Right lobe of liver (tissue), 6 donors: ENCODE data around the gene USP7. TPM values are rescaled to one million over a fixed set of nuclear protein-coding genes. Genes with fewer than 3 reads are reported as not detected.

Experiments
- ATAC-seq, 4 donors: fragments of 200-7000 bp; cut with Tn5 transposase; one replicate each; pipeline ENCODE4 v1.9.1; 2020; ENCODE audit warnings: mild to moderate bottlenecking in 4 of 4, moderate library complexity in 4 of 4
- DNase-seq, 3 donors: peaks; one replicate each; pipeline ENCODE4 v3.0.0-alpha.2; 2020
- H3K27ac ChIP-seq, 3 donors: fragments of 200-600 bp; one replicate each; pipeline ENCODE4 v1.8.0; 2022
- H3K27me3 ChIP-seq, 2 donors: fragments of 200-600 bp; one replicate each; pipeline ENCODE4 v1.8.0; 2022
- H3K36me3 ChIP-seq, 4 donors: fragments of 200-600 bp; sonication (generic) in 1 of 4; one replicate each; pipeline versions ENCODE4 v1.5.1 to v1.8.0; 2017 to 2022; ENCODE audit warnings: control low read depth in 1 of 4
- H3K4me1 ChIP-seq, 4 donors: fragments of 200-600 bp; sonication (generic) in 1 of 4; one replicate each; pipeline versions ENCODE4 v1.5.1 to v1.8.0; 2017 to 2022; ENCODE audit warnings: control low read depth in 1 of 4
- H3K4me3 ChIP-seq, 3 donors: fragments of 200-600 bp; one replicate each; pipeline ENCODE4 v1.8.0; 2022
- H3K9me3 ChIP-seq, 4 donors: fragments of 200-600 bp; sonication (generic) in 1 of 4; one replicate each; pipeline versions ENCODE4 v1.5.1 to v1.8.0; 2017 to 2022; ENCODE audit warnings: control low read depth in 1 of 4
- CTCF ChIP-seq, 4 donors: fragments of 200-600 bp in 3 of 4; fragments of 450-650 bp in 1 of 4; IDR thresholded peaks; one replicate each; pipeline versions ENCODE4 v1.5.1 to v1.8.0; 2016 to 2022; ENCODE audit warnings: antibody characterized with exemption in 4 of 4, mild to moderate bottlenecking in 2 of 4
- POLR2A ChIP-seq: fragments of 450-650 bp; IDR thresholded peaks from one replicate; pipeline ENCODE4 v1.6.1; 2017; ENCODE audit warnings: antibody characterized with exemption, mild to moderate bottlenecking
- WGBS: methylation state at CpG from one replicate; pipeline ENCODE4 v1.1.6; 2018; ENCODE audit warnings: low coverage, low lambda C conversion rate; ENCODE audit not compliant: insufficient coverage; ENCODE audit errors: missing lambda C conversion rate; 5-methylcytosine and 5-hydroxymethylcytosine counted together
- intact Hi-C, 2 donors: fragments of 100-400 bp; cut with DNase I; formaldehyde crosslinking; loops; one replicate each; pipeline versions ENCODE4 v1.11.2 to v1.14.1; 2022
- long read RNA-seq: library from polyadenylated mRNA; unstranded; transcript quantifications from one replicate; pipeline ENCODE4 v2.0.0, GENCODE V29; 2019
- total RNA-seq, 6 experiments: library from RNA; depleted of rRNA in 2 of 6; stranded (reverse); fragments of >200 nt in 2 of 6; fragmentation: NEBNext Ultra II Directional in 3 of 6; extraction: Animal tissue kit (Norgen Biotek cat#: 25700) in 3 of 6; gene quantifications; one replicate each; pipeline versions ENCODE4 v1.1.0 to v1.2.4, GENCODE V29; 2016 to 2023
- donor health status: DM: no; HTN: yes; CAD: no.
- donor health status: DM: no; HTN: no; CAD: no.
- donor health status: DM: no; HTN: no; CAD: no.
- donor health status: DM: no; HTN: yes; CAD: no.
- donor health status: DM: no; HTN: yes; CAD: no.

The USP7 gene
- 10 to 100 TPM; 46.8 to 55.8 (median 49.1) TPM for total RNA-seq
- long read RNA-seq, partial matches to known transcripts = 0 of 1 reads
- long read RNA-seq, other reads (novel, unspliced or antisense) = 1 of 1 reads

- Histone ChIP-seq H3K36me3 (no peaks in the 10 kb centered on the region), H3K27me3 (no peaks in the 10 kb centered on the region), H3K9me3 (no peaks in the 10 kb centered on the region), H3K4me1 (peaks cover 0 to 33% (median 17%) of the 10 kb centered on the region in 4 donors), H3K27ac (peak within 1 kb of the TSS; percentile 56 to 76 (median 75)), H3K4me3 (peak within 1 kb of the TSS; percentile 68 to 82 (median 75))
- 0% methylated on average over 4 of the region's 79 CpGs for WGBS
- intact Hi-C loops = no loop called here
- DNase-seq (peak; percentile 94 to 96 (median 95)), ATAC-seq (peak; percentile 93 to 96 (median 93))
- TF ChIP-seq CTCF (IDR thresholded peaks at IDR 0.05) (peak in 1 of 4 donors; percentile 21), POLR2A (peak; percentile 72)
Observed at GRCh38 chr16:8963821-8964441, at the start of gene USP7. Gene USP7 (minus strand): TSS chr16:8963906. CDS start chr16:8963285, 621 bp downstream.

DNA sequence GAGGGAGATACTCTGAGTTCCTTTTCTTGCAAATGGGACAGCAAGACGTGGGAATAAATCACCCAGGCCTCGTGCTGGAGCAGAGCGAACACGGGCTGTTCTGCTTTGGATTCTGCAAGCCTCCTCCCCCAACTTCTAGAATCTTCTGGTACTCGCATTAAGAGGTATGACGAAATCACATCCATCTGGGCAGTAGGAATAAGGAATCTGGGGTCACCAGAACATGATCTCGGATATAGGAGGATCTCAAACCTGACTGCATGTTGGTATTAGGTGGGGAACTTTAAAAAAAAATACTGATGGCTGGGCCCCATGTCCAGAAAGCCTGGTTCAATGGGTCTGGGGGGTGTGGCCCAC is 49.8 kb upstream of the USP7 start:
- H3K36me3 ChIP-seq = no peaks in the 10 kb centered on the region
- no peak for ATAC-seq
- H3K27me3 ChIP-seq = no peaks in the 10 kb centered on the region
- no peak overlapping the region for H3K27ac ChIP-seq
- 57% methylated on average over 5 of the region's 7 CpGs for WGBS
- H3K9me3 ChIP-seq = no peaks in the 10 kb centered on the region
- DNase-seq = no peak
- peaks cover 0 to 12% (median 0%) of the 10 kb centered on the region in 4 donors for H3K4me1 ChIP-seq
- TF ChIP-seq POLR2A (no peak), CTCF (IDR thresholded peaks at IDR 0.05) (no peak)
- no peak overlapping the region for H3K4me3 ChIP-seq
- intact Hi-C loops = no loop called here

- peak in 1 of 4 donors; percentile 24 for ATAC-seq
- Histone ChIP-seq H3K9me3 (no peaks in the 10 kb centered on the region), H3K27me3 (no peaks in the 10 kb centered on the region), H3K4me1 (peaks cover 0 to 14% (median 0%) of the 10 kb centered on the region in 4 donors), H3K36me3 (no peaks in the 10 kb centered on the region), H3K4me3 (no peak overlapping the region), H3K27ac (no peak overlapping the region)
- no peak for DNase-seq
- TF ChIP-seq CTCF (IDR thresholded peaks at IDR 0.05) (no peak), POLR2A (no peak)
- intact Hi-C loops = no loop called here
- 60% methylated on average over 10 of the region's 28 CpGs for WGBS
Observed at GRCh38 chr16:9012848-9013507, 49.3 kb upstream of the USP7 start.

- WGBS = 90% methylated on average over 5 of the region's 6 CpGs
- Histone ChIP-seq H3K27ac (no peak overlapping the region), H3K4me1 (peaks cover 0 to 14% (median 0%) of the 10 kb centered on the region in 4 donors), H3K9me3 (no peaks in the 10 kb centered on the region), H3K27me3 (no peaks in the 10 kb centered on the region), H3K4me3 (no peak overlapping the region), H3K36me3 (no peaks in the 10 kb centered on the region)
- intact Hi-C loops = no loop called here
- no peak for ATAC-seq
- no peak for DNase-seq
- no peak for TF ChIP-seq CTCF (IDR thresholded peaks at IDR 0.05)
Observed at GRCh38 chr16:9012330-9012729, 48.6 kb upstream of the USP7 start.
